H1 (cell line): ENCODE measurements around the gene APOC3. TPM values are rescaled to one million over a fixed set of nuclear protein-coding genes. Genes with fewer than 3 reads are reported as not detected.

Experiments used
- CTCF ChIA-PET: fragments of 300-600 bp; sonication (Branson Sonifier 250); formaldehyde crosslinking; loops from one replicate; lab custom pipeline; 2021; ENCODE audit not compliant: partially characterized antibody; lab: Charles Lee
- POLR2A ChIA-PET: fragments of 300-600 bp; sonication (Branson Sonifier 250); formaldehyde crosslinking; loops from one replicate; lab custom pipeline; 2021; ENCODE audit warnings: inconsistent platforms; ENCODE audit not compliant: partially characterized antibody; lab: Charles Lee
- DNase-seq, 2 experiments: peaks; one replicate each; pipeline versions ENCODE4 v3.0.0 to v3.0.0-alpha.2; 2010 to 2022; ENCODE audit warnings: low spot score in 2 of 2, low read depth in 1 of 2, mixed read lengths in 1 of 2
- FAIRE-seq: peaks from 2 replicates; lab custom pipeline; 2011; peaks lifted over from hg19 to GRCh38; lab: Jason Lieb, UNC
- H2AFZ ChIP-seq: 2 replicates; pipeline ENCODE4 v1.8.1; 2012; ENCODE audit warnings: low read length, inconsistent platforms
- H2AK5ac ChIP-seq: 2 replicates; pipeline ENCODE4 v1.6.1; 2013; ENCODE audit warnings: low read depth, low read length
- H2BK120ac ChIP-seq: replicated peaks from 2 replicates; pipeline ENCODE3; 2013; ENCODE audit warnings: low read depth, low read length, inconsistent platforms
- H2BK12ac ChIP-seq: 2 replicates; pipeline ENCODE4 v1.6.1; 2013; ENCODE audit warnings: low read depth, low read length
- H2BK15ac ChIP-seq: 2 replicates; pipeline ENCODE4 v1.6.1; 2013; ENCODE audit warnings: low read length
- H2BK20ac ChIP-seq: 2 replicates; pipeline ENCODE4 v1.6.1; 2013; ENCODE audit warnings: low read length
- H2BK5ac ChIP-seq: 2 replicates; pipeline ENCODE4 v1.6.1; 2013; ENCODE audit warnings: low read depth, low read length
- H3K14ac ChIP-seq: 2 replicates; pipeline ENCODE4 v1.6.1; 2013; ENCODE audit warnings: inconsistent platforms; ENCODE audit not compliant: insufficient read length
- H3K18ac ChIP-seq: 2 replicates; pipeline ENCODE4 v1.6.1; 2013; ENCODE audit warnings: low read length; ENCODE audit errors: extremely low read depth
- H3K23ac ChIP-seq: 2 replicates; pipeline ENCODE4 v1.6.1; 2013; ENCODE audit warnings: inconsistent platforms; ENCODE audit not compliant: insufficient read length
- H3K23me2 ChIP-seq: 2 replicates; pipeline ENCODE4 v1.6.1; 2013; ENCODE audit warnings: low read depth, low read length
- H3K27ac ChIP-seq: 2 replicates; pipeline ENCODE4 v1.6.1; 2011; ENCODE audit warnings: low read depth, low read length, inconsistent platforms
- H3K27me3 ChIP-seq, 4 experiments: replicated peaks in 1 of 4; 1 replicate in 1 of 4; 2 replicates in 3 of 4; pipeline versions ENCODE4 v1.6.1 to v1.8.1; 2011 to 2013; ENCODE audit warnings: low read length in 3 of 4, mild to moderate bottlenecking in 3 of 4, inconsistent platforms in 2 of 4, mixed read lengths in 2 of 4, moderate library complexity in 1 of 4; ENCODE audit not compliant: control insufficient read depth in 3 of 4, insufficient read depth in 3 of 4; ENCODE audit errors: extremely low read depth in 1 of 4
- H3K36me3 ChIP-seq, 4 experiments: 2 replicates each; pipeline versions ENCODE4 v1.6.1 to v1.8.1; 2011 to 2013; ENCODE audit warnings: mild to moderate bottlenecking in 4 of 4, low read length in 3 of 4, moderate library complexity in 2 of 4, control low read depth in 1 of 4, inconsistent platforms in 1 of 4; ENCODE audit not compliant: insufficient read depth in 4 of 4, control insufficient read depth in 2 of 4
- H3K4ac ChIP-seq: replicated peaks from 2 replicates; pipeline ENCODE3; 2013; ENCODE audit warnings: low read length, low read depth, mixed read lengths, inconsistent platforms; ENCODE audit not compliant: insufficient read length
- H3K4me1 ChIP-seq, 4 experiments: replicated peaks in 1 of 4; 1 replicate in 1 of 4; 2 replicates in 3 of 4; pipeline versions ENCODE4 v1.6.1 to v1.8.1; 2011 to 2013; ENCODE audit warnings: low read length in 3 of 4, inconsistent platforms in 2 of 4, mixed read lengths in 1 of 4; ENCODE audit not compliant: insufficient read depth in 4 of 4, control insufficient read depth in 3 of 4
- H3K4me2 ChIP-seq, 2 experiments: 2 replicates each; pipeline versions ENCODE4 v1.6.1 to v1.8.1; 2011 to 2013; ENCODE audit warnings: low read depth in 2 of 2, low read length in 2 of 2, control low read depth in 1 of 2, inconsistent platforms in 1 of 2, mild to moderate bottlenecking in 1 of 2; ENCODE audit not compliant: insufficient read depth in 1 of 2
- H3K4me3 ChIP-seq, 4 experiments: fragments of 200-600, 300-600 bp in 1 of 4; sonication (generic), shearing (Covaris generic), sonication (Bioruptor Twin) in 1 of 4; 2 replicates each; pipeline versions ENCODE4 v1.5.1 to v1.8.1; 2011 to 2016; ENCODE audit warnings: low read length in 4 of 4, low read depth in 3 of 4, control low read depth in 2 of 4, inconsistent platforms in 2 of 4, mild to moderate bottlenecking in 2 of 4, mixed read lengths in 1 of 4, moderate library complexity in 1 of 4; ENCODE audit not compliant: insufficient read depth in 2 of 4; ENCODE audit errors: extremely low read depth in 1 of 4
- H3K56ac ChIP-seq: replicated peaks from 2 replicates; pipeline ENCODE3; 2013; ENCODE audit warnings: low read depth, mild to moderate bottlenecking, mixed read lengths, low read length, inconsistent platforms; ENCODE audit not compliant: insufficient read length
- H3K79me1 ChIP-seq: 2 replicates; pipeline ENCODE4 v1.6.1; 2013; ENCODE audit warnings: low read depth, low read length, control low read depth
- H3K79me2 ChIP-seq, 2 experiments: 2 replicates each; pipeline versions ENCODE4 v1.6.1 to v1.8.1; 2012 to 2013; ENCODE audit warnings: low read length in 2 of 2, mild to moderate bottlenecking in 2 of 2, inconsistent platforms in 1 of 2; ENCODE audit not compliant: insufficient read depth in 2 of 2, control insufficient read depth in 1 of 2
- H3K9ac ChIP-seq, 4 experiments: replicated peaks in 1 of 4; 1 replicate in 1 of 4; 2 replicates in 3 of 4; pipeline versions ENCODE4 v1.6.1 to v1.8.1; 2011 to 2013; ENCODE audit warnings: low read depth in 3 of 4, low read length in 3 of 4, control low read depth in 2 of 4, mild to moderate bottlenecking in 2 of 4, moderate library complexity in 2 of 4, inconsistent platforms in 1 of 4; ENCODE audit errors: extremely low read depth in 1 of 4
- H3K9me3 ChIP-seq, 2 experiments: 2 replicates each; pipeline versions ENCODE4 v1.6.1 to v1.8.1; 2012 to 2013; ENCODE audit warnings: mild to moderate bottlenecking in 2 of 2, moderate library complexity in 2 of 2, control low read depth in 1 of 2, inconsistent platforms in 1 of 2, low read depth in 1 of 2, low read length in 1 of 2, mixed read lengths in 1 of 2; ENCODE audit not compliant: insufficient read depth in 2 of 2
- H4K20me1 ChIP-seq, 2 experiments: replicated peaks in 1 of 2; 2 replicates each; pipeline versions ENCODE3 to v1.8.1; 2011 to 2013; ENCODE audit warnings: inconsistent platforms in 2 of 2, low read length in 2 of 2, mild to moderate bottlenecking in 1 of 2; ENCODE audit not compliant: insufficient read depth in 2 of 2, control insufficient read depth in 1 of 2
- H4K5ac ChIP-seq: 2 replicates; pipeline ENCODE4 v1.6.1; 2013; ENCODE audit warnings: low read length, low read depth, mixed read lengths, inconsistent platforms; ENCODE audit not compliant: insufficient read length
- H4K8ac ChIP-seq: 2 replicates; pipeline ENCODE4 v1.8.0; 2013; ENCODE audit warnings: mild to moderate bottlenecking, moderate library complexity, low read length, inconsistent platforms; ENCODE audit not compliant: insufficient read depth; ENCODE audit errors: extremely low read depth
- H4K91ac ChIP-seq: replicated peaks from 2 replicates; pipeline ENCODE3; 2013; ENCODE audit warnings: low read length, mixed read lengths, inconsistent platforms; ENCODE audit not compliant: insufficient read length
- POLR2AphosphoS5 ChIP-seq: IDR thresholded peaks from 2 replicates; pipeline ENCODE4 v1.6.1; 2011; ENCODE audit warnings: low read depth, low read length
- WGBS, 2 experiments: shearing (Covaris generic) in 1 of 2; methylation state at CpG; one replicate each; pipeline versions ENCODE4 v1.1.6 to v1.1.7; 2013 to 2015; ENCODE audit warnings: low lambda C conversion rate in 2 of 2, mixed read lengths in 2 of 2, inconsistent platforms in 1 of 2, low coverage in 1 of 2, missing lambda C conversion rate in 1 of 2; ENCODE audit not compliant: insufficient replicate concordance in 2 of 2, insufficient coverage in 1 of 2, insufficient read length in 1 of 2; ENCODE audit errors: extremely low coverage in 1 of 2, missing lambda C conversion rate in 1 of 2; 5-methylcytosine and 5-hydroxymethylcytosine counted together
- polyA plus RNA-seq, 7 experiments: library from polyadenylated mRNA; depleted of rRNA in 3 of 7; stranded (reverse) in 5 of 7; unstranded in 2 of 7; fragments of >200 nt in 5 of 7; fragments of 200-250 nt in 2 of 7; gene quantifications; 1 replicate in 5 of 7; 2 replicates in 1 of 7; 4 replicates in 1 of 7; pipeline versions ENCODE4 v1.2.1 to v1.2.3, GENCODE V29; 2011 to 2013; ENCODE audit warnings: missing spikeins in 2 of 7, mixed read lengths in 2 of 7
- total RNA-seq: library from RNA; stranded (reverse); fragmentation: NEBNext Ultra II Directional; extraction: Animal tissue kit (Norgen Biotek cat#: 25700); gene quantifications from 2 replicates; pipeline ENCODE4 v1.2.1, GENCODE V29; 2021

Gene APOC3
- total and polyA plus RNA-seq, 2 of the 8 experiments (the other 6 are each of a cell fraction or from before 2014, with no cell fraction given), result not detected

DNA sequence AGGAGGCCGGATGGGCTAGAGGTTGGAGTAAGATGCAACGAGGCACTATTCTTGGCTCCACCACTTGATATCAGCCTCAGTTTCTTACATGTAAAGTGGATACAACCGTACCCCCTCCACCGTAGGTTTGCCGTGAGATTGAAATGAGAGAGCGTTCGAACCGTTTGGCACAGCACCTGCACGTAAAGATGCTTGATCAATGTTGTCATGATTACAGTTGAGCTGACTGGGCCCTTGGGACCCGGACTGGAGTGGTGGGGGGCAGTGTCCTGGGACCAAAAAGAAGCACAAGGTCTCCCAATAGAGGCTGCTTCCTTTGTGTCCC lies 3.7 kb downstream of the APOC3 start:
- Histone ChIP-seq H4K5ac (no peak overlapping the region), H4K91ac (no peak overlapping the region), H3K56ac (no peak overlapping the region), H3K4me2 (no peak overlapping the region), H3K4me1 (peaks cover 0 to 24% (median 4%) of the 10 kb centered on the region in 4 experiments; a peak in 5 of 7 replicates), H3K23me2 (peaks cover 3% of the 10 kb centered on the region; the same call in 1 of the 2 replicates), H3K4me3 (no peak overlapping the region), H4K8ac (peak overlapping the region; percentile 7; the same call in 1 of the 2 replicates), H2BK5ac (no peak overlapping the region), H2AK5ac (0 out of 2 replicates have a peak overlapping the region, but pooled peaks have one; percentile 24), H2BK20ac (no peak overlapping the region), H2BK12ac (no peak overlapping the region), H3K79me1 (no peaks in the 10 kb centered on the region), H3K9ac (no peak overlapping the region), H2BK120ac (no peak overlapping the region), H2AFZ (no peak overlapping the region), H3K27me3 (peaks cover 0 to 7% (median 5%) of the 10 kb centered on the region in 4 experiments; a peak in 3 of 7 replicates), H3K79me2 (no peaks in the 10 kb centered on the region), H3K9me3 (no peaks in the 10 kb centered on the region; a peak in 1 of 4 replicates), H4K20me1 (no peaks in the 10 kb centered on the region), H3K14ac (no peak overlapping the region), H2BK15ac (no peak overlapping the region), H3K23ac (no peak overlapping the region), H3K36me3 (no peaks in the 10 kb centered on the region), H3K18ac (no peak overlapping the region), H3K27ac (no peak overlapping the region), H3K4ac (no peak overlapping the region)
- FAIRE-seq, result no peak
- TF ChIP-seq POLR2AphosphoS5, result no peak
- no peak for DNase-seq
- ChIA-PET POLR2A (interaction anchor here (1.0 to 2.9 kb wide), 2 partner anchors 40 to 311 kb away, joined by 3 to 16 read pairs; partner anchors contain the start of gene PAFAH1B2), CTCF (interaction anchor here (0.6 to 12.2 kb wide), 7 partner anchors 8 to 307 kb away, joined by 3 to 237 read pairs (median 6); partner anchors contain the start of genes APOA4, APOA5 and ZPR1)
- 82% methylated on average over 10 of the region's 10 CpGs; no CpG with 5 or more reads in 1 of the 2 experiments for WGBS, 2 experiments
